ENCODE measurements around the gene ITGB6.

The ITGB6 gene

GRCh38 chr2:160221391-160222276 lies 21.6 kb upstream of the ITGB6 start:
- DNase-seq (ENCODE audit: low read depth): no peak

GRCh38 chr2:160220545-160221009 lies 20.5 kb upstream of the ITGB6 start:
- no peak for DNase-seq (ENCODE audit: low read depth)

GRCh38 chr2:160220026-160220425 lies 20.0 kb upstream of the ITGB6 start:
- no peak for DNase-seq (ENCODE audit: low read depth)

- peak; percentile 45 for DNase-seq (ENCODE audit: low read depth)
Measured at GRCh38 chr2:160214461-160215445, 14.7 kb upstream of the ITGB6 start.

- DNase-seq (ENCODE audit: low read depth): no peak
Measured at GRCh38 chr2:160213511-160213910, 13.4 kb upstream of the ITGB6 start.

- no peak for DNase-seq (ENCODE audit: low read depth)
Measured at GRCh38 chr2:160210599-160211138, 10.6 kb upstream of the ITGB6 start.

- DNase-seq (ENCODE audit: low read depth): peak; percentile 43
Measured at GRCh38 chr2:160209516-160209856, 9.4 kb upstream of the ITGB6 start.

GRCh38 chr2:160208655-160209515 lies 8.8 kb upstream of the ITGB6 start:
- no peak for DNase-seq (ENCODE audit: low read depth)

- peak; percentile 82 for DNase-seq (ENCODE audit: low read depth)
Measured at GRCh38 chr2:160207804-160208654, 8.0 kb upstream of the ITGB6 start.

- no peak for DNase-seq (ENCODE audit: low read depth)
Measured at GRCh38 chr2:160207271-160207670, 7.2 kb upstream of the ITGB6 start.

- DNase-seq (ENCODE audit: low read depth): no peak
Measured at GRCh38 chr2:160206436-160206835, 6.4 kb upstream of the ITGB6 start.

GRCh38 chr2:160205505-160205904 lies 5.4 kb upstream of the ITGB6 start:
- peak; percentile 63 for DNase-seq (ENCODE audit: low read depth)

- DNase-seq (ENCODE audit: low read depth): no peak
Measured at GRCh38 chr2:160203422-160203821, 3.4 kb upstream of the ITGB6 start.

GRCh38 chr2:160203007-160203406 lies 2.9 kb upstream of the ITGB6 start:
- no peak for DNase-seq (ENCODE audit: low read depth)

- no peak for DNase-seq (ENCODE audit: low read depth)
Measured at GRCh38 chr2:160201849-160202539, 1.9 kb upstream of the ITGB6 start.

GRCh38 chr2:160200921-160201320 lies 849 bp upstream of the ITGB6 start:
- no peak for DNase-seq (ENCODE audit: low read depth)

- no peak for DNase-seq (ENCODE audit: low read depth)
Measured at GRCh38 chr2:160199053-160199452, 1.0 kb downstream of the ITGB6 start.

- no peak for DNase-seq (ENCODE audit: low read depth)
Measured at GRCh38 chr2:160197587-160197986, 2.5 kb downstream of the ITGB6 start.

- no peak for DNase-seq (ENCODE audit: low read depth)
Measured at GRCh38 chr2:160194946-160195345, 5.1 kb downstream of the ITGB6 start.

GRCh38 chr2:160194351-160194750 lies 5.7 kb downstream of the ITGB6 start:
- no peak for DNase-seq (ENCODE audit: low read depth)
